Endodermal cell (in vitro differentiated cells): ENCODE measurements around the gene FSIP2. TPM values are rescaled to one million over a fixed set of nuclear protein-coding genes. Genes with fewer than 3 reads are reported as not detected.

Experiments used
- DNase-seq: peaks from one replicate; pipeline ENCODE4 v3.0.0-alpha.2; 2017
- H3K27ac ChIP-seq: 2 replicates; pipeline ENCODE4 v1.5.1; 2013; ENCODE audit warnings: mild to moderate bottlenecking, low read depth, low read length, moderate library complexity
- H3K27me3 ChIP-seq: 2 replicates; pipeline ENCODE4 v1.6.1; 2013; ENCODE audit warnings: mild to moderate bottlenecking, low read length, moderate library complexity; ENCODE audit not compliant: insufficient read depth, control insufficient read depth, poor library complexity, severe bottlenecking
- H3K36me3 ChIP-seq: 2 replicates; pipeline ENCODE4 v1.7.0; 2013; ENCODE audit warnings: mild to moderate bottlenecking, low read length, moderate library complexity; ENCODE audit not compliant: control insufficient read depth, insufficient read depth
- H3K4me1 ChIP-seq: one replicate; pipeline ENCODE4 v1.7.0; 2013; ENCODE audit warnings: low read length; ENCODE audit not compliant: control insufficient read depth, insufficient read depth
- H3K4me3 ChIP-seq: 2 replicates; pipeline ENCODE4 v1.5.1; 2013; ENCODE audit warnings: mild to moderate bottlenecking, low read length, moderate library complexity
- H3K9ac ChIP-seq: 2 replicates; pipeline ENCODE4 v1.6.1; 2013; ENCODE audit warnings: mild to moderate bottlenecking, low read length, moderate library complexity; ENCODE audit not compliant: poor library complexity, severe bottlenecking; ENCODE audit errors: extremely low read depth
- H3K9me3 ChIP-seq: 2 replicates; pipeline ENCODE4 v1.6.1; 2013; ENCODE audit warnings: mild to moderate bottlenecking, low read length, moderate library complexity; ENCODE audit not compliant: control insufficient read depth
- H3K27ac Mint-ChIP-seq: 2 replicates; pipeline ENCODE4 v1.8.0; 2020; ENCODE audit warnings: mixed read lengths
- H3K27me3 Mint-ChIP-seq: 2 replicates; pipeline ENCODE4 v1.8.0; 2021; ENCODE audit warnings: mild to moderate bottlenecking, mixed read lengths; ENCODE audit not compliant: insufficient read depth
- H3K36me3 Mint-ChIP-seq: 2 replicates; pipeline ENCODE4 v1.8.0; 2020; ENCODE audit warnings: low read depth, mixed read lengths
- H3K4me1 Mint-ChIP-seq: 2 replicates; pipeline ENCODE4 v1.8.0; 2020; ENCODE audit warnings: mixed read lengths
- H3K4me3 Mint-ChIP-seq: 2 replicates; pipeline ENCODE4 v1.8.0; 2020; ENCODE audit warnings: mild to moderate bottlenecking, moderate library complexity, mixed read lengths
- H3K9me3 Mint-ChIP-seq: 2 replicates; pipeline ENCODE4 v1.8.0; 2020; ENCODE audit warnings: mild to moderate bottlenecking, mixed read lengths
- CTCF ChIP-seq: fragments of 200-600 bp; sonication (generic); conservative IDR thresholded peaks from 2 replicates; pipeline ENCODE4 v1.5.0; 2021; ENCODE audit warnings: antibody characterized with exemption, mild to moderate bottlenecking
- WGBS, 2 experiments: methylation state at CpG; one replicate each; pipeline versions ENCODE4 v1.1.5 to v1.1.7; 2013; ENCODE audit warnings: missing lambda C conversion rate in 2 of 2, mixed read lengths in 1 of 2; ENCODE audit not compliant: insufficient coverage in 1 of 2, insufficient read length in 1 of 2; 5-methylcytosine and 5-hydroxymethylcytosine counted together
- total RNA-seq, 2 donors: library from RNA; stranded (reverse); fragmentation: NEBNext Ultra II Directional in 1 of 2; extraction: Animal tissue kit (Norgen Biotek cat#: 25700) in 1 of 2; gene quantifications; 2 replicates in 1 of 2; 3 replicates in 1 of 2; pipeline ENCODE4 v1.2.1, GENCODE V29; 2021

The FSIP2 gene
- total RNA-seq, 2 donors from 2014 or later = 6.7 to 8.7 TPM

- Histone ChIP-seq H3K4me3 (no peak overlapping the region), H3K27me3 (no peaks in the 10 kb centered on the region), H3K9ac (no peak overlapping the region), H3K36me3 (no peaks in the 10 kb centered on the region), H3K9me3 (no peaks in the 10 kb centered on the region), H3K27ac (no peak overlapping the region), H3K4me1 (no peaks in the 10 kb centered on the region)
- Mint-ChIP-seq H3K4me1 (peaks cover 6% of the 10 kb centered on the region), H3K27ac (no peak overlapping the region), H3K4me3 (no peak overlapping the region), H3K9me3 (no peaks in the 10 kb centered on the region), H3K27me3 (no peaks in the 10 kb centered on the region), H3K36me3 (peaks cover 5% of the 10 kb centered on the region)
- no peak for TF ChIP-seq CTCF
- no peak for DNase-seq
These were observed 46.6 kb downstream of the FSIP2 start for GRCh38 chr2:185785156-185785555.

- WGBS, 2 experiments = 100% methylated on average over 2 of the region's 2 CpGs; no CpG with 5 or more reads in 1 of the 2 experiments
- H3K4me1 Mint-ChIP-seq = peaks cover 6% of the 10 kb centered on the region
These were observed 47.4 kb downstream of the FSIP2 start for GRCh38 chr2:185785851-185786473.

GRCh38 chr2:185787227-185788145 is 48.9 kb downstream of the FSIP2 start:
- Mint-ChIP-seq H3K27ac (no peak overlapping the region), H3K9me3 (no peaks in the 10 kb centered on the region), H3K4me3 (no peak overlapping the region), H3K4me1 (no peaks in the 10 kb centered on the region), H3K36me3 (peaks cover 8% of the 10 kb centered on the region), H3K27me3 (no peaks in the 10 kb centered on the region)
- no peak for TF ChIP-seq CTCF
- Histone ChIP-seq H3K4me1 (no peaks in the 10 kb centered on the region), H3K9ac (no peak overlapping the region), H3K36me3 (no peaks in the 10 kb centered on the region), H3K4me3 (no peak overlapping the region), H3K9me3 (no peaks in the 10 kb centered on the region), H3K27me3 (no peaks in the 10 kb centered on the region), H3K27ac (no peak overlapping the region)
- no peak for DNase-seq
- WGBS, 2 experiments = 90% methylated on average over 2 of the region's 2 CpGs; no CpG with 5 or more reads in 1 of the 2 experiments

More at GRCh38 chr2:185785851-185786473, 47.4 kb downstream of the FSIP2 start:
- Histone ChIP-seq H3K4me1 (no peaks in the 10 kb centered on the region), H3K27me3 (no peaks in the 10 kb centered on the region), H3K27ac (no peak overlapping the region), H3K4me3 (no peak overlapping the region), H3K9ac (no peak overlapping the region), H3K9me3 (no peaks in the 10 kb centered on the region), H3K36me3 (no peaks in the 10 kb centered on the region)
- H3K27ac Mint-ChIP-seq = no peak overlapping the region
- TF ChIP-seq CTCF = no peak
- H3K9me3 Mint-ChIP-seq = no peaks in the 10 kb centered on the region
- no peaks in the 10 kb centered on the region for H3K27me3 Mint-ChIP-seq
- H3K4me3 Mint-ChIP-seq = no peak overlapping the region
- H3K36me3 Mint-ChIP-seq = peaks cover 5% of the 10 kb centered on the region
- DNase-seq = no peak
